ENCODE results near the gene C1QTNF12.

DNA sequence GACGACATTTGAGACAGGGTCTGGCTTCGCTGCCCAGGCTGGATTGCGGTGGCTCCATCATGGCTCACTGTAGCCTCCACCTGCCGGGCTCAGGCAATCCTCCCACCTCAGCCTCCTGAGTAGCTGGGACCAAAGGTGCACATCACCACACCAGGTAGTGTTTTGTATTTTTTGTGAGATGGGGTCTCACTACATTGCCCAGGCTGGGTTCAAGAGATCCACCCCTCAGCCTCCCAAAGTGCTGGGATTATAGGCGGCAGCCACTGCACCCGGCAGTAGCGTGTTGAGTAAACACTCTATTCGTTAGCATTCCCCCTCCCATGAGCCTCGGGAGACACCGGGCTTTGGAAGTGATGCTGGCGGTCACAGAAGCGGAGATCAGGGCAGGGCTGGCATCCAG, 6.8 kb upstream of the C1QTNF12 start:
- TF ChIP-seq POLR2AphosphoS5 (IDR thresholded peaks at IDR 0.05) = no peak
- no peak for TF ChIP-seq EZH2 (IDR thresholded peaks at IDR 0.05; ENCODE audit: borderline replicate concordance, insufficient read depth, low read length, poor library complexity, severe bottlenecking)
- TF ChIP-seq, protein P1, sequence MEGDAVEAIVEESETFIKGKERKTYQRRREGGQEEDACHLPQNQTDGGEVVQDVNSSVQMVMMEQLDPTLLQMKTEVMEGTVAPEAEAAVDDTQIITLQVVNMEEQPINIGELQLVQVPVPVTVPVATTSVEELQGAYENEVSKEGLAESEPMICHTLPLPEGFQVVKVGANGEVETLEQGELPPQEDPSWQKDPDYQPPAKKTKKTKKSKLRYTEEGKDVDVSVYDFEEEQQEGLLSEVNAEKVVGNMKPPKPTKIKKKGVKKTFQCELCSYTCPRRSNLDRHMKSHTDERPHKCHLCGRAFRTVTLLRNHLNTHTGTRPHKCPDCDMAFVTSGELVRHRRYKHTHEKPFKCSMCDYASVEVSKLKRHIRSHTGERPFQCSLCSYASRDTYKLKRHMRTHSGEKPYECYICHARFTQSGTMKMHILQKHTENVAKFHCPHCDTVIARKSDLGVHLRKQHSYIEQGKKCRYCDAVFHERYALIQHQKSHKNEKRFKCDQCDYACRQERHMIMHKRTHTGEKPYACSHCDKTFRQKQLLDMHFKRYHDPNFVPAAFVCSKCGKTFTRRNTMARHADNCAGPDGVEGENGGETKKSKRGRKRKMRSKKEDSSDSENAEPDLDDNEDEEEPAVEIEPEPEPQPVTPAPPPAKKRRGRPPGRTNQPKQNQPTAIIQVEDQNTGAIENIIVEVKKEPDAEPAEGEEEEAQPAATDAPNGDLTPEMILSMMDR (IDR thresholded peaks at IDR 0.05; ENCODE audit: poor library complexity, severe bottlenecking) = no peak
- no peak for TF ChIP-seq EP300 (conservative IDR thresholded peaks at IDR 0.05; ENCODE audit: poor library complexity, severe bottlenecking)
- no peak for TF ChIP-seq TAF1 (IDR thresholded peaks at IDR 0.05; ENCODE audit: low read depth)
- TF ChIP-seq, protein P2, sequence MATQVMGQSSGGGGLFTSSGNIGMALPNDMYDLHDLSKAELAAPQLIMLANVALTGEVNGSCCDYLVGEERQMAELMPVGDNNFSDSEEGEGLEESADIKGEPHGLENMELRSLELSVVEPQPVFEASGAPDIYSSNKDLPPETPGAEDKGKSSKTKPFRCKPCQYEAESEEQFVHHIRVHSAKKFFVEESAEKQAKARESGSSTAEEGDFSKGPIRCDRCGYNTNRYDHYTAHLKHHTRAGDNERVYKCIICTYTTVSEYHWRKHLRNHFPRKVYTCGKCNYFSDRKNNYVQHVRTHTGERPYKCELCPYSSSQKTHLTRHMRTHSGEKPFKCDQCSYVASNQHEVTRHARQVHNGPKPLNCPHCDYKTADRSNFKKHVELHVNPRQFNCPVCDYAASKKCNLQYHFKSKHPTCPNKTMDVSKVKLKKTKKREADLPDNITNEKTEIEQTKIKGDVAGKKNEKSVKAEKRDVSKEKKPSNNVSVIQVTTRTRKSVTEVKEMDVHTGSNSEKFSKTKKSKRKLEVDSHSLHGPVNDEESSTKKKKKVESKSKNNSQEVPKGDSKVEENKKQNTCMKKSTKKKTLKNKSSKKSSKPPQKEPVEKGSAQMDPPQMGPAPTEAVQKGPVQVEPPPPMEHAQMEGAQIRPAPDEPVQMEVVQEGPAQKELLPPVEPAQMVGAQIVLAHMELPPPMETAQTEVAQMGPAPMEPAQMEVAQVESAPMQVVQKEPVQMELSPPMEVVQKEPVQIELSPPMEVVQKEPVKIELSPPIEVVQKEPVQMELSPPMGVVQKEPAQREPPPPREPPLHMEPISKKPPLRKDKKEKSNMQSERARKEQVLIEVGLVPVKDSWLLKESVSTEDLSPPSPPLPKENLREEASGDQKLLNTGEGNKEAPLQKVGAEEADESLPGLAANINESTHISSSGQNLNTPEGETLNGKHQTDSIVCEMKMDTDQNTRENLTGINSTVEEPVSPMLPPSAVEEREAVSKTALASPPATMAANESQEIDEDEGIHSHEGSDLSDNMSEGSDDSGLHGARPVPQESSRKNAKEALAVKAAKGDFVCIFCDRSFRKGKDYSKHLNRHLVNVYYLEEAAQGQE (IDR thresholded peaks at IDR 0.05; ENCODE audit: borderline replicate concordance) = no peak
- no peak for TF ChIP-seq RAD21 (conservative IDR thresholded peaks at IDR 0.05)

Measured in neural cell (in vitro differentiated cells).